ENCODE results near the gene SNAPIN. TPM values are rescaled to one million over a fixed set of nuclear protein-coding genes. Genes with fewer than 3 reads are reported as not detected.
A peak's percentile ranks its signal among the peaks of the same experiment; 100 is the strongest.

Gene SNAPIN
- total and polyA plus RNA-seq, 9 of the 15 experiments (the other 6 are each of a cell fraction or from before 2014, with no cell fraction given) = 11.2 to 43.9 (median 32.3) TPM

DNA sequence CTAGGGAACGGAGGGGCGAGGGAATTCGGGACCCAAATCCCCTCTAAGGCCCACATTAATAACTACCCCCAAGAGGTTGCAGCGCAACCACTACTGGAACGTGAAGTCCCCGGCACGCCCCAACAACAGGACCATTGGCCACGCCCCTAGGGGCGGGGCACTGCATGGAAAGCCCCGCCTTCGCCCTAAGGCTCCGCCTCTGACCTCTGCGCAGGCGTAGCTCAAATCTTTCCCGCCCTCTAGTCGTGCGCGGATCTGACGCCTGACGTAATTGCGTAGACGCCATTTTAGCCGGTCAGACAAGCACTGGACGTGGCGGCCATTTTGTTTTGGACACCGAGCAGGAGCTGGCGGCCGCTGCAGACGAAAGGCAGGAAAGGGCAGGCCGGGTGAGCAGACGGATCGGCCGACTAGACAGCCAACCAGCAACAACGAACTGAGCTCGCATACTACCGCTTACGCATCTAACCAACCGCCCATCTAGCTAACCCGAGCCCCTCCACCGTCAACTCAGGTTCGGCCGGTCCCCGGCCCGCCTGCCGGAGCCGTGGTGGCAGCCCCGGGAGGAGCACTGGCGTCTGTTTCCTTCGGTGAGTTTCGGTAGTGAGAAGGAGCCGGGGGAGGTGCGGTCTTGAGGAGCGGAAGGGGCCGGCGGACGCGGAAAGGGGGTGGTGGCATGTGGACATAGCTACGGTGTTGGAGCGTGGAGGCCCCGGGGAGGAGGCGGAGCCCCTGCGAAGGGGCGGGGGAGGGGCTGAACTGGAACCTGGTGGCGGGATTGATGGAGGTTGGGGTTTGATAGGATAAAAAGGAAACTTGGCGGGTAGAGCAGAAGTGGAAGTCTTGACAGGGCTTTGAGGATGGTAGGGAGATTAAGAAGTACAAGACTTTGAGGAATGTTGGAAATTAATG, 24.5 kb upstream of the SNAPIN start, which contains the start of gene CHTOP (continued):
- TF ChIP-seq CBX1 (IDR thresholded peaks at IDR 0.05; ENCODE audit: low read depth) (peak; percentile 83), ZNF124 (CRISPR knock-in tag; IDR thresholded peaks at IDR 0.05) (no peak), NFYB (IDR thresholded peaks at IDR 0.05; ENCODE audit: extremely low read depth, insufficient read length) (no peak), GTF2E2 (tag; IDR thresholded peaks at IDR 0.05) (peak; percentile 97), NRF1 (conservative IDR thresholded peaks at IDR 0.05 in 1 of 2, IDR thresholded peaks at IDR 0.05 in 1 of 2) (peak; percentile 99), RERE (CRISPR knock-in tag; IDR thresholded peaks at IDR 0.05; ENCODE audit: borderline replicate concordance) (no peak), MBD2 (IDR thresholded peaks at IDR 0.05; ENCODE audit: borderline replicate concordance, low read depth) (peak; percentile 41; the same call in 1 of the 2 replicates), MLX (CRISPR knock-in tag; conservative IDR thresholded peaks at IDR 0.05) (0 out of 4 replicates have a peak, but pooled peaks of 1 of the 2 experiments have one; percentile 30), MEF2A (IDR thresholded peaks at IDR 0.05; ENCODE audit: control insufficient read depth, low read depth, low read length) (no peak), C11orf30 (IDR thresholded peaks at IDR 0.05; ENCODE audit: low read depth) (no peak)
- TF ChIP-seq, protein P1, sequence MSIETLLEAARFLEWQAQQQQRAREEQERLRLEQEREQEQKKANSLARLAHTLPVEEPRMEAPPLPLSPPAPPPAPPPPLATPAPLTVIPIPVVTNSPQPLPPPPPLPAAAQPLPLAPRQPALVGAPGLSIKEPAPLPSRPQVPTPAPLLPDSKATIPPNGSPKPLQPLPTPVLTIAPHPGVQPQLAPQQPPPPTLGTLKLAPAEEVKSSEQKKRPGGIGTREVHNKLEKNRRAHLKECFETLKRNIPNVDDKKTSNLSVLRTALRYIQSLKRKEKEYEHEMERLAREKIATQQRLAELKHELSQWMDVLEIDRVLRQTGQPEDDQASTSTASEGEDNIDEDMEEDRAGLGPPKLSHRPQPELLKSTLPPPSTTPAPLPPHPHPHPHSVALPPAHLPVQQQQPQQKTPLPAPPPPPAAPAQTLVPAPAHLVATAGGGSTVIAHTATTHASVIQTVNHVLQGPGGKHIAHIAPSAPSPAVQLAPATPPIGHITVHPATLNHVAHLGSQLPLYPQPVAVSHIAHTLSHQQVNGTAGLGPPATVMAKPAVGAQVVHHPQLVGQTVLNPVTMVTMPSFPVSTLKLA (conservative IDR thresholded peaks at IDR 0.05) = peak; percentile 94 to 96

Measured in K562 (cell line).